HEK293 (cell line): Measurements from ENCODE around the gene SLC4A1.

ENCODE experiments used
- CTCF ChIA-PET: fragments of 350-600 bp; formaldehyde crosslinking; extraction: SDS; loops from one replicate; lab custom pipeline; 2021; ENCODE audit warnings: antibody characterized with exemption; lab: Yijun Ruan, JAX
- POLR2A ChIA-PET: fragments of 300-600 bp; formaldehyde crosslinking; extraction: SDS; loops from one replicate; lab custom pipeline; 2020; ENCODE audit warnings: antibody characterized with exemption, inconsistent platforms; lab: Yijun Ruan, JAX
- H3K27ac ChIP-seq: fragments of 200-500 bp; sonication (Bioruptor generic); 2 replicates; pipeline ENCODE4 v1.5.1; 2014; ENCODE audit warnings: low read depth, low read length, control low read depth, inconsistent platforms; ENCODE audit errors: extremely low read depth
- H3K36me3 ChIP-seq, 2 experiments: fragments of 200-500 bp in 1 of 2; sonication (Bioruptor generic) in 1 of 2; 1 replicate in 1 of 2; 2 replicates in 1 of 2; pipeline ENCODE4 v1.5.1; 2014 to 2017; ENCODE audit warnings: inconsistent platforms in 2 of 2, low read length in 2 of 2; ENCODE audit not compliant: control insufficient read depth in 2 of 2, insufficient read depth in 1 of 2
- H3K4me1 ChIP-seq: fragments of 200-500 bp; sonication (Bioruptor generic); 2 replicates; pipeline ENCODE4 v1.5.1; 2014; ENCODE audit warnings: mild to moderate bottlenecking, low read length, inconsistent platforms; ENCODE audit not compliant: control insufficient read depth, insufficient read depth
- H3K4me3 ChIP-seq: 2 replicates; pipeline ENCODE4 v1.5.1; 2011; ENCODE audit warnings: low read depth, mild to moderate bottlenecking, control low read depth, low read length, moderate library complexity
- H3K9me3 ChIP-seq: fragments of 200-500 bp; sonication (Bioruptor generic); 2 replicates; pipeline ENCODE4 v1.5.1; 2014; ENCODE audit warnings: low read depth, low read length, inconsistent platforms; ENCODE audit not compliant: control insufficient read depth, insufficient read depth
- GLIS1 ChIP-seq: fragments of 450-650 bp; formaldehyde crosslinking; IDR thresholded peaks from 2 replicates; pipeline ENCODE4 v1.5.1; 2016; ENCODE audit warnings: missing biosample characterization, missing genetic modification characterization
- HOXD13 ChIP-seq: sonication (generic); formaldehyde crosslinking; IDR thresholded peaks from 2 replicates; pipeline ENCODE4 v1.8.0; 2022; ENCODE audit warnings: missing genetic modification reagents, borderline replicate concordance
- KLF1 ChIP-seq: fragments of 450-650 bp; formaldehyde crosslinking; IDR thresholded peaks from 2 replicates; pipeline ENCODE4 v1.5.1; 2016; ENCODE audit warnings: missing biosample characterization, missing genetic modification characterization
- MZF1 ChIP-seq: fragments of 450-650 bp; formaldehyde crosslinking; IDR thresholded peaks from 2 replicates; pipeline ENCODE4 v1.5.1; 2017; ENCODE audit warnings: missing biosample characterization, missing genetic modification characterization, borderline replicate concordance
- SP7 ChIP-seq: fragments of 450-650 bp; formaldehyde crosslinking; IDR thresholded peaks from 2 replicates; pipeline ENCODE4 v1.5.1; 2016; ENCODE audit warnings: missing biosample characterization, missing genetic modification characterization
- WT1 ChIP-seq: fragments of 450-650 bp; formaldehyde crosslinking; IDR thresholded peaks from 2 replicates; pipeline ENCODE4 v1.5.1; 2016; ENCODE audit warnings: missing biosample characterization, missing genetic modification characterization
- ZBTB17 ChIP-seq: fragments of 450-650 bp; formaldehyde crosslinking; IDR thresholded peaks from 2 replicates; pipeline ENCODE4 v1.5.1; 2016; ENCODE audit warnings: missing biosample characterization, missing genetic modification characterization
- ZNF157 ChIP-seq: fragments of 450-650 bp; formaldehyde crosslinking; IDR thresholded peaks from 2 replicates; pipeline ENCODE4 v1.5.1; 2016; ENCODE audit warnings: missing biosample characterization, missing genetic modification characterization
- ZNF16 ChIP-seq: fragments of 450-650 bp; formaldehyde crosslinking; IDR thresholded peaks from 2 replicates; pipeline ENCODE4 v1.5.1; 2016; ENCODE audit warnings: low read depth, missing biosample characterization, missing genetic modification characterization
- ZNF341 ChIP-seq: fragments of 450-650 bp; formaldehyde crosslinking; IDR thresholded peaks from 2 replicates; pipeline ENCODE4; 2016; ENCODE audit warnings: low read depth, missing biosample characterization, missing genetic modification characterization
- ZNF37A ChIP-seq: fragments of 450-650 bp; IDR thresholded peaks from 2 replicates; pipeline ENCODE4 v1.5.1; 2018; ENCODE audit warnings: missing biosample characterization, missing genetic modification characterization
- ZNF426 ChIP-seq: fragments of 450-650 bp; formaldehyde crosslinking; IDR thresholded peaks from 2 replicates; pipeline ENCODE4 v1.5.1; 2017; ENCODE audit warnings: missing biosample characterization, missing genetic modification characterization, mild to moderate bottlenecking, inconsistent platforms, moderate library complexity
- ZNF548 ChIP-seq: fragments of 450-650 bp; formaldehyde crosslinking; IDR thresholded peaks from 2 replicates; pipeline ENCODE4 v1.5.1; 2016; ENCODE audit warnings: missing biosample characterization, missing genetic modification characterization
- ZNF549 ChIP-seq: fragments of 450-650 bp; IDR thresholded peaks from 2 replicates; pipeline ENCODE4 v1.5.1; 2018; ENCODE audit warnings: missing biosample characterization, missing genetic modification characterization, mild to moderate bottlenecking, inconsistent platforms, moderate library complexity
- ZNF629 ChIP-seq: fragments of 450-650 bp; formaldehyde crosslinking; IDR thresholded peaks from 2 replicates; pipeline ENCODE4 v1.5.1; 2017; ENCODE audit warnings: missing biosample characterization, missing genetic modification characterization
- ZNF768 ChIP-seq: fragments of 450-650 bp; formaldehyde crosslinking; IDR thresholded peaks from 2 replicates; pipeline ENCODE4 v1.5.1; 2018; ENCODE audit warnings: missing biosample characterization, mild to moderate bottlenecking, missing genetic modification characterization
- TF ChIP-seq, protein P1 (sequence below): fragments of 450-650 bp; formaldehyde crosslinking; IDR thresholded peaks from 2 replicates; pipeline ENCODE4 v1.5.1; 2016; ENCODE audit warnings: missing biosample characterization, missing genetic modification characterization

Gene SLC4A1

DNA sequence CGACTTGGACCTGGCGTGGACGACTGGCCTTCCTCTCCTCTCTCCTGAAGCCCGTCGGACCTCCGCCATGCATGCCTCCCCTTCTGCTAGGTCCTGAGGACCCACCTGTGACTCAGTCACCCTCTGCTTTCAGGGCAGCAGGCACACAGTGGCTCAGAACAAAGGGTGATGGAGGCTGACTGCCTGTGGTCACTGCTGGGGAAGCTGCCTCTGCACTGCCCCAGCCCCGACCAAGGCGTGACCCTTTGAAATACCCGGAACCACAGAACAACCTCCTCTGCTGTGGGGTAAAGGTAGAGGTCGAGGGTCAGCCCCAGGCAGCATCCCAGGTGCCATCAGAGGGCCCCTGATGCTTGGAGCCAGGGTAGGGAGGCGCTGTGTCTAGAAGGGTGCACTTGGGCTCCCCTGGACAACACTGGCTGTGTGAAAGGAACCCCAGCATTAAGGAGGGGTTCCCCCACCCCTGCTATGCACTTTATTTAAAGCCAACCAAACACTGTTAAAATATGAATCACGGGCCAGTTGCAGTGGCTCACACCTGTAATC lies 12.5 kb upstream of the SLC4A1 start:
- Histone ChIP-seq H3K4me3 (no peak overlapping the region), H3K9me3 (no peaks in the 10 kb centered on the region), H3K4me1 (no peaks in the 10 kb centered on the region), H3K27ac (no peak overlapping the region), H3K36me3 (no peaks in the 10 kb centered on the region)
- TF ChIP-seq, protein P1, sequence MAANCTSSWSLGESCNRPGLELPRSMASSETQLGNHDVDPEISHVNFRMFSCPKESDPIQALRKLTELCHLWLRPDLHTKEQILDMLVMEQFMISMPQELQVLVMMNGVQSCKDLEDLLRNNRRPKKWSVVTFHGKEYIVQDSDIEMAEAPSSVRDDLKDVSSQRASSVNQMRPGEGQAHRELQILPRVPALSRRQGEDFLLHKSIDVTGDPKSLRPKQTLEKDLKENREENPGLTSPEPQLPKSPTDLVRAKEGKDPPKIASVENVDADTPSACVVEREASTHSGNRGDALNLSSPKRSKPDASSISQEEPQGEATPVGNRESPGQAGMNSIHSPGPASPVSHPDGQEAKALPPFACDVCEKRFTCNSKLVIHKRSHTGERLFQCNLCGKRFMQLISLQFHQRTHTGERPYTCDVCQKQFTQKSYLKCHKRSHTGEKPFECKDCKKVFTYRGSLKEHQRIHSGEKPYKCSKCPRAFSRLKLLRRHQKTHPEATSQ, result no peak
- TF ChIP-seq GLIS1 (tag by site-specific recombination), result no peak
- no peak for TF ChIP-seq KLF1
- TF ChIP-seq ZNF37A (tag by site-specific recombination), result no peak
- TF ChIP-seq ZNF629 (tag by site-specific recombination), result no peak
- ChIA-PET CTCF (interaction anchor here (0.7 kb wide), 1 partner anchor 505 kb away, joined by 4 read pairs; no protein-coding TSS in a partner anchor), POLR2A (interaction anchor here (0.5 to 1.2 kb wide), 3 partner anchors 59 to 67 kb away, joined by 3 to 5 read pairs (median 3); no protein-coding TSS in a partner anchor)

DNA sequence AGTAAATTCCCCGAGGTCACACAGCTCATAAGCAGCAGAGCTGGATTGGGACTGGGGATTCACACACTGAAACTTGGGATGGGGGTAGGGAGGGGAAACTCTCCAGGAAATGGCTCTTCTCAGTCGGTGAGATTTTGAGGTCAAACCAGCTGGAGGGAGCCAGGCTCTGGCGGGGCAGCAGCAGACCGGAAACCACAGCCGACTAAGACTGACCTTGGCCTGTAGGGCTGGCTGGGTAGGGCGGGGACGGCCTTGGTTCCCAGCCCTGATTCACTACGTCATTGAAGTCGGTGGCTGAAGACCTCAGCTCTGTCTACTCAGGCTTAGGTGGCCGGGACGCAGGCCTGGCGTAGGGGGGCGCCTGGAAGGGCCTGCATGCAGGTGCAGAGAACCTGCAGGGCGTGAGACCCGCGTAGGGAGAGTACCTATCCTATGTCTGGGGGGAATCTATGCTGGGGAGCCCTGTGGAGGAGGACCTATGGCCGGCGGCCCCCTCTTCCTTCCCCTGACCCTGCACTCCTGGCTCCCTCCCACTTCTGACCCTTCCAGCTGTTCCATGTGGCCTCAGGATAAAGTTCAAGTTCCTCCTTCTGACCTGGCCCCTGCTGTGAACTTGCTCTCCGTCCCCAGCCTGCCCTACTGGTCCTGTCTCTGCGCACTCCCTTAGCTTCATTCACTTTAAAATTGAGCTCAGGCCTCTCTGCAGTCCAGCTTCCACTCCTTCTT lies 11.9 kb upstream of the SLC4A1 start:
- Histone ChIP-seq H3K27ac (no peak overlapping the region), H3K4me1 (no peaks in the 10 kb centered on the region), H3K9me3 (no peaks in the 10 kb centered on the region), H3K36me3 (no peaks in the 10 kb centered on the region), H3K4me3 (no peak overlapping the region)
- ChIA-PET CTCF (interaction anchor here (0.7 kb wide), 1 partner anchor 506 kb away, joined by 4 read pairs; no protein-coding TSS in a partner anchor), POLR2A (interaction anchor here (0.5 to 1.2 kb wide), 4 partner anchors 12 to 68 kb away, joined by 3 to 5 read pairs (median 3); partner anchors contain the start of gene SLC4A1)
- TF ChIP-seq WT1 (tag by site-specific recombination) (no peak), ZNF341 (peak; percentile 29), MZF1 (tag by site-specific recombination) (no peak), ZNF16 (no peak), ZNF549 (no peak), KLF1 (no peak), HOXD13 (CRISPR knock-in tag) (no peak)

DNA sequence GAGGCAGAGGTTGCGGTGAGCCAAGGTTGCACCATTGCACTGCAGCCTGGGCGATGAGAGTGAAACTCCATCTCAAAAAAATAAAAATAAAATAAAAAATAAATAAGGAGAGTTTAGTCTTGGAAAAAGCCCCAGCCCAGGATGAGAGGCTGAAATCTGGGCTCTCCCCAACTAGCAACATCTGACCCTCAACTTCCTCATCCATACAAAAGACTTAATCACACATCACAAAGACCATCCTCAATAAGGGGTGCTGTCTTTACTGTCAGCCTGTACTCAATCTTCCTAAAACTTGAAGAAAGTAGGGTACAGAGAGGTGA lies 11.4 kb upstream of the SLC4A1 start:
- TF ChIP-seq ZNF768 (tag by site-specific recombination), result 0 out of 2 replicates have a peak, but pooled peaks have one; percentile 12
- no peak for TF ChIP-seq SP7 (tag by site-specific recombination)
- H3K4me1 ChIP-seq, result no peaks in the 10 kb centered on the region
- no peaks in the 10 kb centered on the region for H3K36me3 ChIP-seq
- POLR2A ChIA-PET, result interaction anchor here (0.9 to 1.2 kb wide), 3 partner anchors 11 to 61 kb away, joined by 3 to 5 read pairs (median 3); partner anchors contain the start of gene SLC4A1
- H3K4me3 ChIP-seq, result no peak overlapping the region
- no peak overlapping the region for H3K27ac ChIP-seq
- CTCF ChIA-PET, result no interaction called here
- no peaks in the 10 kb centered on the region for H3K9me3 ChIP-seq

DNA sequence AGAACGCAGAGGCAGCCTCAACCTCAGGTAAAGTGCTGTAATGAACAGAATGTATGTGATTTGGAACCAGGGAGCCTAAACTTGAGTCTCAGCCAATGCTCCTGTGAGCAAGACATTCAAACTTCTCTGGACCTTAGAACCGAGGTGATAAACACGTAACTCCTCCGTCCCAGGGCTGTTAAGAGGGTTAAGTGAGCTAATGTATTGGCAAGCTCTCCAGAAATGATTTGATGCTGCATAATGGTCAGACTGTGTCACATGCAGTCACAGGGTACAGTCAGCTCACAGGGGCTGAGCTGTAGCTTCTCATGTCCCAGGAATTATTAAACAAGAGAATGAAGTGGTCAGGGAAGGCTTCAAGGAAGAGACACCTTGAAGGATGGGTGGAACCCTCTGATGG lies 10.0 kb upstream of the SLC4A1 start:
- CTCF ChIA-PET, result no interaction called here
- Histone ChIP-seq H3K27ac (no peak overlapping the region), H3K36me3 (no peaks in the 10 kb centered on the region), H3K4me1 (no peaks in the 10 kb centered on the region), H3K9me3 (no peaks in the 10 kb centered on the region), H3K4me3 (no peak overlapping the region)
- POLR2A ChIA-PET, result no interaction called here
- TF ChIP-seq ZBTB17 (no peak), ZNF16 (no peak), ZNF426 (tag by site-specific recombination) (no peak), ZNF157 (tag by site-specific recombination) (no peak), ZNF548 (tag by site-specific recombination) (no peak)
